ENCODE data around the gene RPS16.
"Not testable (repeated sequence)": the region's sequence is repeated elsewhere in the genome, so short reads cannot be mapped to it uniquely, and the experiment has no call there.

The RPS16 gene

GRCh38 chr19:39470724-39471339 is 35.1 kb upstream of the RPS16 start:
- 99% methylated on average over 6 of the region's 7 CpGs for WGBS (ENCODE audit: insufficient coverage)
- ChIA-PET CTCF (no interaction called here), POLR2A (interaction anchor here (0.6 kb wide), 1 partner anchor 1832 kb away, joined by 4 read pairs; no protein-coding TSS in a partner anchor)
- Histone ChIP-seq H3K27me3 (replicated peaks in 2 of 5; ENCODE audit: control insufficient read depth in 4 of 5, insufficient read depth in 5 of 5, low read length in 4 of 5) (no peaks in the 10 kb centered on the region), H3K4me1 (ENCODE audit: control extremely low read depth in 1 of 4, control insufficient read depth in 4 of 4, insufficient read depth in 4 of 4, low read length in 3 of 4) (no peaks in the 10 kb centered on the region), H3K27ac (ENCODE audit: insufficient read depth in 1 of 2, low read depth in 1 of 2, low read length in 2 of 2, poor library complexity in 1 of 2, severe bottlenecking in 2 of 2) (no peak overlapping the region), H3K9me3 (ENCODE audit: control extremely low read depth in 1 of 5, control insufficient read depth in 4 of 5, insufficient read depth in 2 of 5, low read depth in 1 of 5, low read length in 4 of 5) (no peaks in the 10 kb centered on the region), H3K36me3 (ENCODE audit: control insufficient read depth in 4 of 4, insufficient read depth in 4 of 4, low read length in 3 of 4) (peaks cover 20 to 93% (median 78%) of the 10 kb centered on the region in 4 experiments), H3K4me3 (ENCODE audit: control insufficient read depth in 1 of 7, extremely low read depth in 1 of 7, insufficient read depth in 4 of 7, low read depth in 2 of 7, low read length in 6 of 7) (no peak overlapping the region)
- no peak for DNase-seq

GRCh38 chr19:39469567-39469966 is 33.8 kb upstream of the RPS16 start:
- CTCF ChIA-PET, result interaction anchor here (1.1 to 1.4 kb wide), 3 partner anchors 24 to 70 kb away, joined by 3 to 4 read pairs (median 3); partner anchors contain the start of genes EID2 and SUPT5H

GRCh38 chr19:39469036-39469435 is 33.3 kb upstream of the RPS16 start:
- 100% methylated on average over 7 of the region's 11 CpGs for WGBS (ENCODE audit: insufficient coverage)
- H3K4me1 ChIP-seq (ENCODE audit: control extremely low read depth in 1 of 4, control insufficient read depth in 4 of 4, insufficient read depth in 4 of 4, low read length in 3 of 4), result no peaks in the 10 kb centered on the region
- no peaks in the 10 kb centered on the region for H3K27me3 ChIP-seq (replicated peaks in 2 of 5; ENCODE audit: control insufficient read depth in 4 of 5, insufficient read depth in 5 of 5, low read length in 4 of 5)
- H3K36me3 ChIP-seq (ENCODE audit: control insufficient read depth in 4 of 4, insufficient read depth in 4 of 4, low read length in 3 of 4), result peaks cover 22 to 94% (median 81%) of the 10 kb centered on the region in 4 experiments
- POLR2A ChIA-PET, result no interaction called here
- H3K9me3 ChIP-seq (ENCODE audit: control extremely low read depth in 1 of 5, control insufficient read depth in 4 of 5, insufficient read depth in 2 of 5, low read depth in 1 of 5, low read length in 4 of 5), result no peaks in the 10 kb centered on the region
- CTCF ChIA-PET, result interaction anchor here (1.1 to 1.4 kb wide), 4 partner anchors 24 to 71 kb away, joined by 3 to 4 read pairs (median 3); partner anchors contain the start of genes EID2 and SUPT5H
- no peak for DNase-seq
- H3K27ac ChIP-seq (ENCODE audit: insufficient read depth in 1 of 2, low read depth in 1 of 2, low read length in 2 of 2, poor library complexity in 1 of 2, severe bottlenecking in 2 of 2), result no peak overlapping the region
- H3K4me3 ChIP-seq (ENCODE audit: control insufficient read depth in 1 of 7, extremely low read depth in 1 of 7, insufficient read depth in 4 of 7, low read depth in 2 of 7, low read length in 6 of 7), result no peak overlapping the region

More at GRCh38 chr19:39469567-39469966, 33.8 kb upstream of the RPS16 start:
- no peaks in the 10 kb centered on the region for H3K9me3 ChIP-seq (ENCODE audit: control extremely low read depth in 1 of 5, control insufficient read depth in 4 of 5, insufficient read depth in 2 of 5, low read depth in 1 of 5, low read length in 4 of 5)
- 93% methylated on average over 3 of the region's 6 CpGs for WGBS (ENCODE audit: insufficient coverage)
- peaks cover 24 to 96% (median 82%) of the 10 kb centered on the region in 4 experiments for H3K36me3 ChIP-seq (ENCODE audit: control insufficient read depth in 4 of 4, insufficient read depth in 4 of 4, low read length in 3 of 4)
- H3K27ac ChIP-seq (ENCODE audit: insufficient read depth in 1 of 2, low read depth in 1 of 2, low read length in 2 of 2, poor library complexity in 1 of 2, severe bottlenecking in 2 of 2), result no peak overlapping the region
- POLR2A ChIA-PET, result no interaction called here
- no peaks in the 10 kb centered on the region for H3K27me3 ChIP-seq (replicated peaks in 2 of 5; ENCODE audit: control insufficient read depth in 4 of 5, insufficient read depth in 5 of 5, low read length in 4 of 5)
- H3K4me1 ChIP-seq (ENCODE audit: control extremely low read depth in 1 of 4, control insufficient read depth in 4 of 4, insufficient read depth in 4 of 4, low read length in 3 of 4), result no peaks in the 10 kb centered on the region
- no peak for DNase-seq
- no peak overlapping the region for H3K4me3 ChIP-seq (ENCODE audit: control insufficient read depth in 1 of 7, extremely low read depth in 1 of 7, insufficient read depth in 4 of 7, low read depth in 2 of 7, low read length in 6 of 7)

GRCh38 chr19:39467941-39468340 is 32.2 kb upstream of the RPS16 start:
- Histone ChIP-seq H3K4me3 (ENCODE audit: control insufficient read depth in 1 of 7, extremely low read depth in 1 of 7, insufficient read depth in 4 of 7, low read depth in 2 of 7, low read length in 6 of 7) (no peak overlapping the region), H3K36me3 (ENCODE audit: control insufficient read depth in 4 of 4, insufficient read depth in 4 of 4, low read length in 3 of 4) (peaks cover 22 to 87% (median 74%) of the 10 kb centered on the region in 4 experiments), H3K27ac (ENCODE audit: insufficient read depth in 1 of 2, low read depth in 1 of 2, low read length in 2 of 2, poor library complexity in 1 of 2, severe bottlenecking in 2 of 2) (no peak overlapping the region), H3K27me3 (replicated peaks in 2 of 5; ENCODE audit: control insufficient read depth in 4 of 5, insufficient read depth in 5 of 5, low read length in 4 of 5) (no peaks in the 10 kb centered on the region), H3K9me3 (ENCODE audit: control extremely low read depth in 1 of 5, control insufficient read depth in 4 of 5, insufficient read depth in 2 of 5, low read depth in 1 of 5, low read length in 4 of 5) (no peaks in the 10 kb centered on the region), H3K4me1 (ENCODE audit: control extremely low read depth in 1 of 4, control insufficient read depth in 4 of 4, insufficient read depth in 4 of 4, low read length in 3 of 4) (no peaks in the 10 kb centered on the region)
- no peak for DNase-seq
- ChIA-PET POLR2A (no interaction called here), CTCF (interaction anchor here (1.4 kb wide), 1 partner anchor 70 kb away, joined by 3 read pairs; no protein-coding TSS in a partner anchor)
- WGBS (ENCODE audit: insufficient coverage), result 98% methylated on average over 7 of the region's 7 CpGs

GRCh38 chr19:39465956-39466747 is 30.4 kb upstream of the RPS16 start:
- peaks cover 23 to 77% (median 62%) of the 10 kb centered on the region in 4 experiments for H3K36me3 ChIP-seq (ENCODE audit: control insufficient read depth in 4 of 4, insufficient read depth in 4 of 4, low read length in 3 of 4)
- no peak for DNase-seq
- H3K9me3 ChIP-seq (ENCODE audit: control extremely low read depth in 1 of 5, control insufficient read depth in 4 of 5, insufficient read depth in 2 of 5, low read depth in 1 of 5, low read length in 4 of 5), result no peaks in the 10 kb centered on the region
- no peak overlapping the region for H3K4me3 ChIP-seq (ENCODE audit: control insufficient read depth in 1 of 7, extremely low read depth in 1 of 7, insufficient read depth in 4 of 7, low read depth in 2 of 7, low read length in 6 of 7)
- H3K4me1 ChIP-seq (ENCODE audit: control extremely low read depth in 1 of 4, control insufficient read depth in 4 of 4, insufficient read depth in 4 of 4, low read length in 3 of 4), result no peaks in the 10 kb centered on the region
- ChIA-PET POLR2A (no interaction called here), CTCF (interaction anchor here (1.0 kb wide), 1 partner anchor 10 kb away, joined by 4 read pairs; no protein-coding TSS in a partner anchor)
- no peak overlapping the region for H3K27ac ChIP-seq (ENCODE audit: insufficient read depth in 1 of 2, low read depth in 1 of 2, low read length in 2 of 2, poor library complexity in 1 of 2, severe bottlenecking in 2 of 2)
- no peaks in the 10 kb centered on the region for H3K27me3 ChIP-seq (replicated peaks in 2 of 5; ENCODE audit: control insufficient read depth in 4 of 5, insufficient read depth in 5 of 5, low read length in 4 of 5)
- 98% methylated on average over 9 of the region's 18 CpGs for WGBS (ENCODE audit: insufficient coverage)

- WGBS (ENCODE audit: insufficient coverage), result 85% methylated on average over 2 of the region's 3 CpGs
- Histone ChIP-seq H3K27me3 (replicated peaks in 2 of 5; ENCODE audit: control insufficient read depth in 4 of 5, insufficient read depth in 5 of 5, low read length in 4 of 5) (no peaks in the 10 kb centered on the region), H3K4me3 (ENCODE audit: control insufficient read depth in 1 of 7, extremely low read depth in 1 of 7, insufficient read depth in 4 of 7, low read depth in 2 of 7, low read length in 6 of 7) (no peak overlapping the region), H3K36me3 (ENCODE audit: control insufficient read depth in 4 of 4, insufficient read depth in 4 of 4, low read length in 3 of 4) (peaks cover 21 to 76% (median 58%) of the 10 kb centered on the region in 4 experiments), H3K9me3 (ENCODE audit: control extremely low read depth in 1 of 5, control insufficient read depth in 4 of 5, insufficient read depth in 2 of 5, low read depth in 1 of 5, low read length in 4 of 5) (no peaks in the 10 kb centered on the region), H3K4me1 (ENCODE audit: control extremely low read depth in 1 of 4, control insufficient read depth in 4 of 4, insufficient read depth in 4 of 4, low read length in 3 of 4) (no peaks in the 10 kb centered on the region), H3K27ac (ENCODE audit: insufficient read depth in 1 of 2, low read depth in 1 of 2, low read length in 2 of 2, poor library complexity in 1 of 2, severe bottlenecking in 2 of 2) (no peak overlapping the region)
- ChIA-PET POLR2A (no interaction called here), CTCF (interaction anchor here (0.9 to 2.5 kb wide), 3 partner anchors 11 to 17 kb away, joined by 3 to 15 read pairs (median 4); partner anchors contain the start of gene TIMM50)
- no peak for DNase-seq
Observed at GRCh38 chr19:39463403-39463802, 27.7 kb upstream of the RPS16 start.

GRCh38 chr19:39451257-39451656 is 15.5 kb upstream of the RPS16 start:
- Histone ChIP-seq H3K36me3 (ENCODE audit: control insufficient read depth in 4 of 4, insufficient read depth in 4 of 4, low read length in 3 of 4) (peaks cover 3 to 35% (median 26%) of the 10 kb centered on the region in 4 experiments), H3K4me1 (ENCODE audit: control extremely low read depth in 1 of 4, control insufficient read depth in 4 of 4, insufficient read depth in 4 of 4, low read length in 3 of 4) (peaks cover 2 to 23% (median 16%) of the 10 kb centered on the region in 4 experiments)
- H3K27me3 ChIP-seq (replicated peaks in 2 of 5; ENCODE audit: control insufficient read depth in 4 of 5, insufficient read depth in 5 of 5, low read length in 4 of 5); H3K9me3 ChIP-seq (ENCODE audit: control extremely low read depth in 1 of 5, control insufficient read depth in 4 of 5, insufficient read depth in 2 of 5, low read depth in 1 of 5, low read length in 4 of 5); DNase-seq; CTCF ChIA-PET; H3K27ac ChIP-seq (ENCODE audit: insufficient read depth in 1 of 2, low read depth in 1 of 2, low read length in 2 of 2, poor library complexity in 1 of 2, severe bottlenecking in 2 of 2); H3K4me3 ChIP-seq (ENCODE audit: control insufficient read depth in 1 of 7, extremely low read depth in 1 of 7, insufficient read depth in 4 of 7, low read depth in 2 of 7, low read length in 6 of 7): not testable (repeated sequence)
- POLR2A ChIA-PET, result interaction anchor here (0.5 kb wide), 1 partner anchor 21 kb away, joined by 3 read pairs; no protein-coding TSS in a partner anchor
- WGBS (ENCODE audit: insufficient coverage), result 96% methylated on average over 7 of the region's 8 CpGs

Data from common myeloid progenitor, CD34-positive (primary cell).